Measurements from ENCODE around the gene UNC79.

GRCh38 chr14:93458234-93458633 is 27.5 kb downstream of the UNC79 start:
- TF ChIP-seq CTCF (IDR thresholded peaks at IDR 0.05) (no peak), POLR2A (IDR thresholded peaks at IDR 0.05) (no peak)
